ENCODE results near the gene MYO1E. TPM values are rescaled to one million over a fixed set of nuclear protein-coding genes. Genes with fewer than 3 reads are reported as not detected.

MYO1E gene
- total RNA-seq, 1 donor: 93.5 TPM

DNA sequence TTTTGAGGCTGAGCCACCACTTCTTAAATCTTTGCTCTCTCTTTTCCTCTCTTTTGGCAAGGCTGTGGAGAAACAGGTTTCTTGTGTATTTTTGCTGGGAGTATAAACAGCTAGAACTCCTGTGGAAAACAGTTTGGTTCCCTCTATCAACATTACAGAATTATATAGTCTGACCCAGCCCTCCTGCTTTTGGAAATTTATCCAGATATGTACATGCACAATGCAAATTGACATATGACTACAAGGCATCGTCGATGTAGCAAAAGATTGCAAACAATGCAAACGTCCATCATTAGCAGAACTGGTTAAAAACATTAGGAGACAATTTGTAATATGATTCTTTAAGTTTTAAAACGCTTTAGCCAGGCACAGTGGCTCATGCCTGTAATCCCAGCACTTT is 12.5 kb upstream of the MYO1E start:
- no peak for DNase-seq (ENCODE audit: low read depth)
- TF ChIP-seq, protein P1, sequence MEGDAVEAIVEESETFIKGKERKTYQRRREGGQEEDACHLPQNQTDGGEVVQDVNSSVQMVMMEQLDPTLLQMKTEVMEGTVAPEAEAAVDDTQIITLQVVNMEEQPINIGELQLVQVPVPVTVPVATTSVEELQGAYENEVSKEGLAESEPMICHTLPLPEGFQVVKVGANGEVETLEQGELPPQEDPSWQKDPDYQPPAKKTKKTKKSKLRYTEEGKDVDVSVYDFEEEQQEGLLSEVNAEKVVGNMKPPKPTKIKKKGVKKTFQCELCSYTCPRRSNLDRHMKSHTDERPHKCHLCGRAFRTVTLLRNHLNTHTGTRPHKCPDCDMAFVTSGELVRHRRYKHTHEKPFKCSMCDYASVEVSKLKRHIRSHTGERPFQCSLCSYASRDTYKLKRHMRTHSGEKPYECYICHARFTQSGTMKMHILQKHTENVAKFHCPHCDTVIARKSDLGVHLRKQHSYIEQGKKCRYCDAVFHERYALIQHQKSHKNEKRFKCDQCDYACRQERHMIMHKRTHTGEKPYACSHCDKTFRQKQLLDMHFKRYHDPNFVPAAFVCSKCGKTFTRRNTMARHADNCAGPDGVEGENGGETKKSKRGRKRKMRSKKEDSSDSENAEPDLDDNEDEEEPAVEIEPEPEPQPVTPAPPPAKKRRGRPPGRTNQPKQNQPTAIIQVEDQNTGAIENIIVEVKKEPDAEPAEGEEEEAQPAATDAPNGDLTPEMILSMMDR (IDR thresholded peaks at IDR 0.05; ENCODE audit: insufficient read depth, low read length): no peak
- no peak overlapping the region for H3K4me3 ChIP-seq (ENCODE audit: low read depth, low read length)

DNA sequence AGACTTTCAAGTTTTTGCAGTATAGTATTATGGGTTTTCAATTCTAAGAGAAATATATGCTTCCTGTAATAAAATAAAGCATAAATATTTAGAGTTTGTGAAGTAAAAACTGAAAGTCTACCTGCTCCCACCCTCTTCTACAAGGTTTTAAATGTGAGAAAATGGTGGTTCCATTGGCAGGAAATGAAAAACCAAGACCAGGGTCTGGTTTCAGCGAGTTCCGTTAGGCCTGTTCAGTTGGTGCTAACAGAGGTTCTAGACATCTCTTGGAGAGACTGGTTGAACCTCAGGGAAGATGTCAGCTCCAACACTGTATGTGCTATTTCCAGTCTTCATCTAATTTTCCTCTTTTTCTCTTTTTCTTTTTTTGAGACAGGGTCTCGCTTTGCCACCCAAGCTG is 11.8 kb upstream of the MYO1E start:
- H3K4me3 ChIP-seq (ENCODE audit: low read depth, low read length): no peak overlapping the region
- TF ChIP-seq, protein P1 (IDR thresholded peaks at IDR 0.05; ENCODE audit: insufficient read depth, low read length): no peak
- DNase-seq (ENCODE audit: low read depth): no peak

DNA sequence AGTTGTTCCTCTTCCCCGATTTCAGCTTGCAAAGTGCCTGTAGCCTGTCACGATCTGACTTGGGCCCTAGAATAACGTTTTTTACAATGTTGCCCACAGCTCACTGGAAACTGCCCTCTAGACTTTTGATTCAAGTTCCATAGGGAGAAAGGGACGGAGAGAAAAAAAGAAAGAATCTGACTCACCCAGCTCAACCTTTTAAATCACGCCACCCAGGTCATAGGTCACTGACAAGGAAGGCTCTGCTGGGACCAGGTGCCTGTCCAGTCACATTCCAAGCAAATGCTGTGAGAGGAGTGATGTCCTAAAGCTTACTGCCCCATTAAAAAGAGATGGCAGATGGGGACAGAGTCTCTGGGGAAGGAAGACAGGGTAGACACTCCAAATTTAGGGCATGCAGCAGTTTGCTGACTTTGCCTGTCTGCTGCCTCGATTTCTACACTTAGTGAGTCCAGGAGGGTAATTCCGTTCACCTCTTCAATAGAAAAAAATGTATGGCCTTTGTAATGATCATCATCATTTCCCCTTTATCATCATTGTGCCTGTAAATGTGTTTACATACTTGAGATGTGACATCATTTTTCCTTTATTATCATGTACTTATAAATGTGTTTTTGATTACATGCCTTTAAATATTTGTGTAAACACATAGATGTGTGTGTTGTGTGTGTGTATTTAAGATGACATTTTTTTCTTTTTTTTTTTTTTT is 8.4 kb upstream of the MYO1E start:
- TF ChIP-seq, protein P1 (IDR thresholded peaks at IDR 0.05; ENCODE audit: insufficient read depth, low read length): no peak
- no peak for DNase-seq (ENCODE audit: low read depth)
- H3K4me3 ChIP-seq (ENCODE audit: low read depth, low read length): no peak overlapping the region

GRCh38 chr15:59379531-59379930 is 6.9 kb upstream of the MYO1E start:
- TF ChIP-seq, protein P1 (IDR thresholded peaks at IDR 0.05; ENCODE audit: insufficient read depth, low read length): no peak
- no peak overlapping the region for H3K4me3 ChIP-seq (ENCODE audit: low read depth, low read length)
- no peak for DNase-seq (ENCODE audit: low read depth)

GRCh38 chr15:59378855-59379254 is 6.2 kb upstream of the MYO1E start:
- no peak for DNase-seq (ENCODE audit: low read depth)
- H3K4me3 ChIP-seq (ENCODE audit: low read depth, low read length): no peak overlapping the region
- TF ChIP-seq, protein P1 (IDR thresholded peaks at IDR 0.05; ENCODE audit: insufficient read depth, low read length): no peak

GRCh38 chr15:59377924-59378323 is 5.3 kb upstream of the MYO1E start:
- no peak overlapping the region for H3K4me3 ChIP-seq (ENCODE audit: low read depth, low read length)
- no peak for DNase-seq (ENCODE audit: low read depth)
- TF ChIP-seq, protein P1 (IDR thresholded peaks at IDR 0.05; ENCODE audit: insufficient read depth, low read length): no peak

- TF ChIP-seq, protein P1 (IDR thresholded peaks at IDR 0.05; ENCODE audit: insufficient read depth, low read length): peak; percentile 6
- no peak overlapping the region for H3K4me3 ChIP-seq (ENCODE audit: low read depth, low read length)
- DNase-seq (ENCODE audit: low read depth): peak; percentile 49
Observed at GRCh38 chr15:59376733-59377132, 4.1 kb upstream of the MYO1E start.

Measured in fibroblast of the aortic adventitia (primary cell).